Spleen (tissue), 7 donors: ENCODE measurements around the gene MRPL33.
"Not testable (repeated sequence)": the region's sequence is repeated elsewhere in the genome, so short reads cannot be mapped to it uniquely, and the experiment has no call there.

Source experiments
- POLR2A ChIP-seq, 3 donors: fragments of 450-650 bp; IDR thresholded peaks; one replicate each; pipeline ENCODE4 v1.5.1; 2017; ENCODE audit warnings: antibody characterized with exemption in 3 of 3, mild to moderate bottlenecking in 1 of 3
- TF ChIP-seq, protein P1 (sequence below), 11 experiments: fragments of 200-600 bp in 7 of 11; fragments of 450-650 bp in 4 of 11; sonication (generic) in 4 of 11; IDR thresholded peaks in 8 of 11; conservative IDR thresholded peaks in 3 of 11; 1 replicate in 7 of 11; 2 replicates in 4 of 11; pipeline versions ENCODE4 v1.4.0 to v1.8.0; 2016 to 2021; ENCODE audit warnings: antibody characterized with exemption in 11 of 11, inconsistent platforms in 4 of 11, mild to moderate bottlenecking in 1 of 11
- donor health status: DM: no; HTN: no; CAD: no; lungs with moderate emphysema.
- donor health status: DM: no; HTN: no; CAD: no.
- donor health status: DM: no; HTN: no; CAD: no.

- TF ChIP-seq, protein P1, sequence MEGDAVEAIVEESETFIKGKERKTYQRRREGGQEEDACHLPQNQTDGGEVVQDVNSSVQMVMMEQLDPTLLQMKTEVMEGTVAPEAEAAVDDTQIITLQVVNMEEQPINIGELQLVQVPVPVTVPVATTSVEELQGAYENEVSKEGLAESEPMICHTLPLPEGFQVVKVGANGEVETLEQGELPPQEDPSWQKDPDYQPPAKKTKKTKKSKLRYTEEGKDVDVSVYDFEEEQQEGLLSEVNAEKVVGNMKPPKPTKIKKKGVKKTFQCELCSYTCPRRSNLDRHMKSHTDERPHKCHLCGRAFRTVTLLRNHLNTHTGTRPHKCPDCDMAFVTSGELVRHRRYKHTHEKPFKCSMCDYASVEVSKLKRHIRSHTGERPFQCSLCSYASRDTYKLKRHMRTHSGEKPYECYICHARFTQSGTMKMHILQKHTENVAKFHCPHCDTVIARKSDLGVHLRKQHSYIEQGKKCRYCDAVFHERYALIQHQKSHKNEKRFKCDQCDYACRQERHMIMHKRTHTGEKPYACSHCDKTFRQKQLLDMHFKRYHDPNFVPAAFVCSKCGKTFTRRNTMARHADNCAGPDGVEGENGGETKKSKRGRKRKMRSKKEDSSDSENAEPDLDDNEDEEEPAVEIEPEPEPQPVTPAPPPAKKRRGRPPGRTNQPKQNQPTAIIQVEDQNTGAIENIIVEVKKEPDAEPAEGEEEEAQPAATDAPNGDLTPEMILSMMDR (IDR thresholded peaks at IDR 0.05 in 8 of 11, conservative IDR thresholded peaks at IDR 0.05 in 3 of 11), result not testable (repeated sequence)
- not testable (repeated sequence) for TF ChIP-seq POLR2A (IDR thresholded peaks at IDR 0.05)
Observed at GRCh38 chr2:27764526-27764925, 7.0 kb upstream of the MRPL33 start.
